GM23338 (cell line): ENCODE results near the gene ELAPOR2. TPM values are rescaled to one million over a fixed set of nuclear protein-coding genes. Genes with fewer than 3 reads are reported as not detected.
"Not testable (repeated sequence)": the region's sequence is repeated elsewhere in the genome, so short reads cannot be mapped to it uniquely, and the experiment has no call there.

Source experiments
- ATAC-seq: fragments of 200-7000 bp; cut with Tn5 transposase; 3 replicates; pipeline ENCODE4 v1.9.1; 2020
- DNase-seq: peaks from one replicate; pipeline ENCODE4 v3.0.0-alpha.2; 2015; ENCODE audit warnings: low spot score
- H2AFZ ChIP-seq: fragments of 200-600 bp; sonication (generic); 2 replicates; pipeline ENCODE4 v1.8.0; 2016; ENCODE audit warnings: antibody characterized with exemption, mild to moderate bottlenecking, moderate library complexity
- H3F3A ChIP-seq: fragments of 200-600 bp; sonication (generic); replicated peaks from 2 replicates; pipeline ENCODE4 v1.8.0; 2017; ENCODE audit warnings: antibody characterized with exemption, mixed run types, low read depth
- H3K27ac ChIP-seq: fragments of 200-600 bp; sonication (generic); 2 replicates; pipeline ENCODE4 v1.6.1; 2016; ENCODE audit warnings: low read depth
- H3K27me3 ChIP-seq: fragments of 200-600 bp; sonication (generic); 2 replicates; pipeline ENCODE4 v1.8.0; 2016; ENCODE audit warnings: mild to moderate bottlenecking, mixed run types, moderate library complexity; ENCODE audit not compliant: insufficient read depth
- H3K36me3 ChIP-seq: fragments of 200-600 bp; sonication (generic); 2 replicates; pipeline ENCODE4 v1.8.0; 2016; ENCODE audit warnings: mild to moderate bottlenecking; ENCODE audit not compliant: insufficient read depth
- H3K4me1 ChIP-seq: fragments of 200-600 bp; sonication (generic); 2 replicates; pipeline ENCODE4 v1.8.0; 2016; ENCODE audit warnings: mild to moderate bottlenecking, moderate library complexity; ENCODE audit not compliant: insufficient read depth
- H3K4me2 ChIP-seq: fragments of 200-600 bp; sonication (generic); 2 replicates; pipeline ENCODE4 v1.7.1; 2017; ENCODE audit warnings: mixed run types
- H3K4me3 ChIP-seq: fragments of 200-600 bp; sonication (generic); 2 replicates; pipeline ENCODE4 v1.6.1; 2016; ENCODE audit warnings: mixed run types
- H3K79me2 ChIP-seq: fragments of 200-600 bp; sonication (generic); replicated peaks from 2 replicates; pipeline ENCODE4 v1.8.0; 2017; ENCODE audit warnings: mild to moderate bottlenecking; ENCODE audit not compliant: insufficient read depth
- H3K9me2 ChIP-seq: fragments of 200-600 bp; sonication (generic); 2 replicates; pipeline ENCODE4 v1.8.0; 2017; ENCODE audit not compliant: insufficient read depth
- H4K20me1 ChIP-seq: fragments of 200-600 bp; sonication (generic); replicated peaks from 2 replicates; pipeline ENCODE4 v1.8.0; 2017; ENCODE audit warnings: mild to moderate bottlenecking; ENCODE audit not compliant: insufficient read depth
- H3K27ac Mint-ChIP-seq: 2 replicates; pipeline ENCODE4 v1.8.0; 2020; ENCODE audit warnings: inconsistent platforms, mild to moderate bottlenecking, moderate library complexity, mixed read lengths
- H3K27me3 Mint-ChIP-seq: 3 replicates; pipeline ENCODE4 v1.8.0; 2022; ENCODE audit warnings: low read depth, mild to moderate bottlenecking, moderate library complexity, mixed read lengths, inconsistent platforms; ENCODE audit not compliant: insufficient read depth, poor library complexity
- H3K36me3 Mint-ChIP-seq: 3 replicates; pipeline ENCODE4 v1.8.0; 2021; ENCODE audit warnings: low read depth, mild to moderate bottlenecking, inconsistent platforms, moderate library complexity, mixed read lengths
- H3K4me1 Mint-ChIP-seq: 3 replicates; pipeline ENCODE4 v1.8.0; 2020; ENCODE audit warnings: mild to moderate bottlenecking, inconsistent platforms, mixed read lengths
- H3K4me3 Mint-ChIP-seq: 3 replicates; pipeline ENCODE4 v1.8.0; 2021; ENCODE audit warnings: moderate library complexity, mild to moderate bottlenecking, inconsistent platforms, mixed read lengths
- H3K9me3 Mint-ChIP-seq: 3 replicates; pipeline ENCODE4 v1.8.0; 2020; ENCODE audit warnings: moderate library complexity, mild to moderate bottlenecking, inconsistent platforms, mixed read lengths
- CREB1 ChIP-seq: fragments of 250-450 bp; sonication (Bioruptor Pico); IDR thresholded peaks from 2 replicates; pipeline ENCODE4 v1.5.0; 2020; ENCODE audit warnings: low read depth, mild to moderate bottlenecking, moderate library complexity
- ETS1 ChIP-seq: IDR thresholded peaks from 2 replicates; pipeline ENCODE4 v1.6.1; 2016; ENCODE audit warnings: antibody characterized with exemption
- JUNB ChIP-seq: IDR thresholded peaks from one replicate; pipeline ENCODE4 v1.6.1; 2016; ENCODE audit warnings: antibody characterized with exemption; ENCODE audit not compliant: unreplicated experiment
- REST ChIP-seq: IDR thresholded peaks from one replicate; pipeline ENCODE4 v1.6.1; 2018; ENCODE audit warnings: antibody characterized with exemption; ENCODE audit not compliant: unreplicated experiment
- polyA plus RNA-seq: library from polyadenylated mRNA; unstranded; fragments of >200 nt; fragmentation: Nextera tagmentation; extraction: Ambion mirVana; gene quantifications from 2 replicates; pipeline ENCODE4 v1.2.1, GENCODE V29; 2016
- total RNA-seq: library from RNA; depleted of rRNA; stranded (reverse); fragments of >200 nt; shearing (Covaris generic); gene quantifications from 2 replicates; pipeline ENCODE4 v1.2.3, GENCODE V29; 2014
- TF ChIP-seq, protein P1 (sequence below), 2 experiments: fragments of 200-600 bp in 1 of 2; sonication (generic) in 1 of 2; conservative IDR thresholded peaks; 2 replicates each; pipeline versions ENCODE4 v1.5.1 to v1.6.1; 2016 to 2017; ENCODE audit warnings: antibody characterized with exemption in 2 of 2, low read depth in 2 of 2, mild to moderate bottlenecking in 2 of 2, moderate library complexity in 1 of 2

The ELAPOR2 gene
- total and polyA plus RNA-seq, 2 experiments from 2014 or later = 12.0 to 42.9 TPM

GRCh38 chr7:87100326-87100725 is 40.9 kb upstream of the ELAPOR2 start:
- no peaks in the 10 kb centered on the region for H4K20me1 ChIP-seq
- no peaks in the 10 kb centered on the region; the same call in 2 of the 3 replicates for H3K36me3 Mint-ChIP-seq
- no peaks in the 10 kb centered on the region for H3K36me3 ChIP-seq
- no peak overlapping the region for H3K27ac ChIP-seq
- H2AFZ ChIP-seq = no peak overlapping the region
- ATAC-seq (no peak), DNase-seq (no peak)
- H3K27me3 ChIP-seq = no peaks in the 10 kb centered on the region
- H3K4me2 ChIP-seq = no peak overlapping the region
- H3K9me3 Mint-ChIP-seq = no peaks in the 10 kb centered on the region
- H3K4me3 ChIP-seq = no peak overlapping the region
- H3K4me1 Mint-ChIP-seq = no peaks in the 10 kb centered on the region
- no peak for TF ChIP-seq CREB1 (CRISPR knock-in tag)
- no peak for TF ChIP-seq JUNB
- H3K4me1 ChIP-seq = no peaks in the 10 kb centered on the region
- H3K27me3 Mint-ChIP-seq = peaks cover 2% of the 10 kb centered on the region
- H3K4me3 Mint-ChIP-seq = no peak overlapping the region
- no peak overlapping the region for H3K27ac Mint-ChIP-seq
- no peaks in the 10 kb centered on the region for H3F3A ChIP-seq
- no peaks in the 10 kb centered on the region for H3K79me2 ChIP-seq
- H3K9me2 ChIP-seq = no peaks in the 10 kb centered on the region

DNA sequence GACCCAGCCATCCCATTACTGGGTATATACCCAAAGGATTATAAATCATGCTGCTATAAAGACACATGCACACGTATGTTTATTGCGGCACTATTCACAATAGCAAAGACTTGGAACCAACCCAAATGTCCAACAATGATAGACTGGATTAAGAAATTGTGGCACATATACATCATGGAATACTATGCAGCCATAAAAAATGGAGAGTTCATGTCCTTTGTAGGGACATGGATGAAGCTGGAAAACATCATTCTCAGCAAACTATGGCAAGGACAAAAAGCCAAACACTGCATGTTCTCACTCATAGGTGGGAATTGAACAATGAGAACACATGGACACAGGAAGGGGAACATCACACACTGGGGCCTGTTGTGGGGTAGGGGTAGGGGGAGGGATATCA is 37.9 kb upstream of the ELAPOR2 start:
- H3K9me2 ChIP-seq, H3K27ac Mint-ChIP-seq, H3K36me3 Mint-ChIP-seq, H3K27me3 ChIP-seq, H3K4me3 Mint-ChIP-seq, H3K27ac ChIP-seq, H4K20me1 ChIP-seq, H2AFZ ChIP-seq, H3K79me2 ChIP-seq, DNase-seq, H3K9me3 Mint-ChIP-seq, H3K4me1 Mint-ChIP-seq, H3K4me2 ChIP-seq, ATAC-seq, H3K4me3 ChIP-seq, H3K36me3 ChIP-seq, H3K27me3 Mint-ChIP-seq, H3F3A ChIP-seq, H3K4me1 ChIP-seq: not testable (repeated sequence)

DNA sequence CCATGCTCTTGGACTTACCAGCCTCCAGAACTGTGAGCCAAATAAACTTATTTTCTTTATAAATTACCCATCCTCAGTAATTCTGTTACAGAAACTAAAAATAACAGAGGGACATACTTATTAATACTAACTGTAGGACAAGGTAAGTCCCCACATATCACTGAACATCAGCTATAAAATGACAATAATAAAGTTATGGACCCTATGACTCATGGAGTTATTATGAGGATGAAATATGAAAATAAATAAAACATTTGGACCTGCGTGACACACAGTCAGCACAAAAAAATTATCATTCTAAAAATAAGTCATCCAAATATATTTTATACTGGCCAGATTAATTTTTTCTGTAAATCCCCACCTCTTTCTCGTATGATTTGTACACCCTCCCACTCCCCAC is 34.9 kb upstream of the ELAPOR2 start:
- DNase-seq (no peak), ATAC-seq (no peak)
- Histone ChIP-seq H3K4me2 (no peak overlapping the region), H3K4me3 (no peak overlapping the region), H3K4me1 (no peaks in the 10 kb centered on the region), H3K9me2 (no peaks in the 10 kb centered on the region), H3K27me3 (no peaks in the 10 kb centered on the region), H4K20me1 (no peaks in the 10 kb centered on the region), H2AFZ (no peak overlapping the region), H3K27ac (no peak overlapping the region), H3K79me2 (no peaks in the 10 kb centered on the region), H3K36me3 (no peaks in the 10 kb centered on the region), H3F3A (no peaks in the 10 kb centered on the region)
- peaks cover 10% of the 10 kb centered on the region for H3K4me1 Mint-ChIP-seq
- no peaks in the 10 kb centered on the region; the same call in 2 of the 3 replicates for H3K36me3 Mint-ChIP-seq
- H3K27me3 Mint-ChIP-seq = peaks cover 2% of the 10 kb centered on the region
- no peaks in the 10 kb centered on the region for H3K9me3 Mint-ChIP-seq
- H3K27ac Mint-ChIP-seq = no peak overlapping the region
- no peak overlapping the region for H3K4me3 Mint-ChIP-seq
- TF ChIP-seq REST (no peak), ETS1 (no peak)
- TF ChIP-seq, protein P1, sequence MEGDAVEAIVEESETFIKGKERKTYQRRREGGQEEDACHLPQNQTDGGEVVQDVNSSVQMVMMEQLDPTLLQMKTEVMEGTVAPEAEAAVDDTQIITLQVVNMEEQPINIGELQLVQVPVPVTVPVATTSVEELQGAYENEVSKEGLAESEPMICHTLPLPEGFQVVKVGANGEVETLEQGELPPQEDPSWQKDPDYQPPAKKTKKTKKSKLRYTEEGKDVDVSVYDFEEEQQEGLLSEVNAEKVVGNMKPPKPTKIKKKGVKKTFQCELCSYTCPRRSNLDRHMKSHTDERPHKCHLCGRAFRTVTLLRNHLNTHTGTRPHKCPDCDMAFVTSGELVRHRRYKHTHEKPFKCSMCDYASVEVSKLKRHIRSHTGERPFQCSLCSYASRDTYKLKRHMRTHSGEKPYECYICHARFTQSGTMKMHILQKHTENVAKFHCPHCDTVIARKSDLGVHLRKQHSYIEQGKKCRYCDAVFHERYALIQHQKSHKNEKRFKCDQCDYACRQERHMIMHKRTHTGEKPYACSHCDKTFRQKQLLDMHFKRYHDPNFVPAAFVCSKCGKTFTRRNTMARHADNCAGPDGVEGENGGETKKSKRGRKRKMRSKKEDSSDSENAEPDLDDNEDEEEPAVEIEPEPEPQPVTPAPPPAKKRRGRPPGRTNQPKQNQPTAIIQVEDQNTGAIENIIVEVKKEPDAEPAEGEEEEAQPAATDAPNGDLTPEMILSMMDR (conservative IDR thresholded peaks at IDR 0.05; ENCODE audit: low read depth in 2 of 2) = no peak
